Embryonic facial prominence (tissue), 1 donor: Measurements from ENCODE around the gene RNU5D-1.
"Not testable (repeated sequence)": the region's sequence is repeated elsewhere in the genome, so short reads cannot be mapped to it uniquely, and the experiment has no call there.

Experiments
- DNase-seq: peaks from one replicate; pipeline ENCODE4 v3.0.0-alpha.2; 2016; ENCODE audit errors: extremely low spot score

RNU5D-1 gene

GRCh38 chr1:44700573-44700972 is 30.4 kb downstream of the RNU5D-1 start:
- DNase-seq: no peak

- DNase-seq: not testable (repeated sequence)
These were observed 31.6 kb downstream of the RNU5D-1 start for GRCh38 chr1:44699375-44699774.

- no peak for DNase-seq
These were observed 32.8 kb downstream of the RNU5D-1 start for GRCh38 chr1:44698138-44698537.

GRCh38 chr1:44696789-44697345 is 34.1 kb downstream of the RNU5D-1 start:
- no peak for DNase-seq

- DNase-seq: no peak
These were observed 34.9 kb downstream of the RNU5D-1 start for GRCh38 chr1:44696101-44696500.

GRCh38 chr1:44695671-44696070 is 35.3 kb downstream of the RNU5D-1 start:
- no peak for DNase-seq

- no peak for DNase-seq
These were observed 36.0 kb downstream of the RNU5D-1 start for GRCh38 chr1:44694863-44695478.

- no peak for DNase-seq
These were observed 37.1 kb downstream of the RNU5D-1 start for GRCh38 chr1:44693900-44694299.

- no peak for DNase-seq
These were observed 37.8 kb downstream of the RNU5D-1 start for GRCh38 chr1:44693159-44693558.

- DNase-seq: no peak
These were observed 41.6 kb downstream of the RNU5D-1 start for GRCh38 chr1:44689447-44689765.

GRCh38 chr1:44688760-44689446 is 42.1 kb downstream of the RNU5D-1 start:
- no peak for DNase-seq

- no peak for DNase-seq
These were observed 45.1 kb downstream of the RNU5D-1 start for GRCh38 chr1:44685881-44686280.

GRCh38 chr1:44685218-44685617 is 45.8 kb downstream of the RNU5D-1 start:
- no peak for DNase-seq

- DNase-seq: no peak
These were observed 46.4 kb downstream of the RNU5D-1 start for GRCh38 chr1:44684525-44684924.

- DNase-seq: no peak
These were observed 48.1 kb downstream of the RNU5D-1 start for GRCh38 chr1:44682883-44683265.

GRCh38 chr1:44681905-44682882 is 48.8 kb downstream of the RNU5D-1 start:
- no peak for DNase-seq
